Stimulated activated naive B cell treated with anti-CD40 and anti-IgM and Interleukin-4, amounts not matched to agents 10 μg/mL and 1 μg/mL and 100 μg/mL, for 72 hours (primary cell): ENCODE measurements around the gene PRR7.

Experiments used
- ATAC-seq, 2 donors: fragments of 150-1000 bp; cut with Tn5 transposase; replicated peaks; 2 replicates each; pipeline ENCODE4 v1.10.0; 2021; ENCODE audit warnings: moderate library complexity in 1 of 2
- DNase-seq: peaks from one replicate; pipeline ENCODE4 v3.0.0; 2021
- H3K27ac Mint-ChIP-seq: one replicate; pipeline ENCODE4 v1.8.0; 2022; ENCODE audit warnings: mild to moderate bottlenecking, mixed read lengths
- H3K27me3 Mint-ChIP-seq, 2 donors: one replicate each; pipeline ENCODE4 v1.8.0; 2022; ENCODE audit warnings: mixed read lengths in 2 of 2
- H3K36me3 Mint-ChIP-seq, 2 donors: one replicate each; pipeline ENCODE4 v1.8.0; 2022; ENCODE audit warnings: mixed read lengths in 2 of 2, mild to moderate bottlenecking in 1 of 2
- H3K4me1 Mint-ChIP-seq, 2 donors: one replicate each; pipeline ENCODE4 v1.8.0; 2022; ENCODE audit warnings: mixed read lengths in 2 of 2, mild to moderate bottlenecking in 1 of 2
- H3K4me3 Mint-ChIP-seq, 2 donors: one replicate each; pipeline ENCODE4 v1.8.0; 2022; ENCODE audit warnings: mild to moderate bottlenecking in 2 of 2, mixed read lengths in 2 of 2, moderate library complexity in 1 of 2
- H3K9me3 Mint-ChIP-seq, 2 donors: one replicate each; pipeline ENCODE4 v1.8.0; 2022; ENCODE audit warnings: mixed read lengths in 2 of 2, mild to moderate bottlenecking in 1 of 2

Gene PRR7

GRCh38 chr5:177447611-177448243 lies 1.1 kb downstream of the PRR7 start:
- Mint-ChIP-seq H3K9me3 (no peaks in the 10 kb centered on the region), H3K27me3 (no peaks in the 10 kb centered on the region), H3K4me1 (peaks cover 41 to 71% of the 10 kb centered on the region in 2 donors), H3K27ac (peak overlapping the region; percentile 91), H3K4me3 (peak overlapping the region; percentile 77 to 82), H3K36me3 (peaks cover 9% of the 10 kb centered on the region in 2 donors)
- no peak for DNase-seq
- ATAC-seq = peak; percentile 8 to 20

- Mint-ChIP-seq H3K9me3 (no peaks in the 10 kb centered on the region), H3K27me3 (no peaks in the 10 kb centered on the region), H3K4me3 (peak overlapping the region; percentile 77 to 82), H3K36me3 (peaks cover 7 to 9% of the 10 kb centered on the region in 2 donors), H3K4me1 (peaks cover 46 to 77% of the 10 kb centered on the region in 2 donors), H3K27ac (peak overlapping the region; percentile 91)
- DNase-seq = no peak
- ATAC-seq = no peak
Measured at GRCh38 chr5:177448244-177448950, 1.8 kb downstream of the PRR7 start.

GRCh38 chr5:177449140-177450061 lies 2.8 kb downstream of the PRR7 start:
- Mint-ChIP-seq H3K4me3 (no peak overlapping the region), H3K4me1 (peaks cover 48 to 78% of the 10 kb centered on the region in 2 donors), H3K36me3 (peaks cover 6 to 7% of the 10 kb centered on the region in 2 donors), H3K27me3 (no peaks in the 10 kb centered on the region), H3K9me3 (no peaks in the 10 kb centered on the region), H3K27ac (no peak overlapping the region)
- no peak for ATAC-seq
- DNase-seq = no peak

GRCh38 chr5:177450667-177451424 lies 4.2 kb downstream of the PRR7 start:
- no peak for ATAC-seq
- peak overlapping the region; percentile 76 for H3K27ac Mint-ChIP-seq
- DNase-seq = no peak
- peaks cover 37 to 63% of the 10 kb centered on the region in 2 donors for H3K4me1 Mint-ChIP-seq
- H3K36me3 Mint-ChIP-seq = peaks cover 6 to 7% of the 10 kb centered on the region in 2 donors
- no peaks in the 10 kb centered on the region for H3K27me3 Mint-ChIP-seq
- H3K4me3 Mint-ChIP-seq = no peak overlapping the region
- no peaks in the 10 kb centered on the region for H3K9me3 Mint-ChIP-seq

- ATAC-seq (no peak), DNase-seq (no peak)
- Mint-ChIP-seq H3K4me1 (peaks cover 33 to 70% of the 10 kb centered on the region in 2 donors), H3K27me3 (no peaks in the 10 kb centered on the region), H3K4me3 (peak overlapping the region; percentile 83 to 94), H3K36me3 (peaks cover 6 to 9% of the 10 kb centered on the region in 2 donors), H3K27ac (peak overlapping the region; percentile 95), H3K9me3 (no peaks in the 10 kb centered on the region)
Measured at GRCh38 chr5:177452688-177453638, 6.3 kb downstream of the PRR7 start.

GRCh38 chr5:177453852-177454396 lies 7.3 kb downstream of the PRR7 start:
- H3K4me3 Mint-ChIP-seq = peak overlapping the region; percentile 83 to 94
- peaks cover 25 to 61% of the 10 kb centered on the region in 2 donors for H3K4me1 Mint-ChIP-seq
- DNase-seq = no peak
- H3K27ac Mint-ChIP-seq = peak overlapping the region; percentile 95
- H3K9me3 Mint-ChIP-seq = no peaks in the 10 kb centered on the region
- peak; percentile 15 to 19 for ATAC-seq
- peaks cover 6 to 9% of the 10 kb centered on the region in 2 donors for H3K36me3 Mint-ChIP-seq
- no peaks in the 10 kb centered on the region for H3K27me3 Mint-ChIP-seq

- peaks cover 6 to 9% of the 10 kb centered on the region in 2 donors for H3K36me3 Mint-ChIP-seq
- H3K27me3 Mint-ChIP-seq = no peaks in the 10 kb centered on the region
- peak overlapping the region; percentile 83 to 86 for H3K4me3 Mint-ChIP-seq
- peaks cover 22 to 55% of the 10 kb centered on the region in 2 donors for H3K4me1 Mint-ChIP-seq
- DNase-seq (peak; percentile 93), ATAC-seq (peak; percentile 62 to 64)
- H3K9me3 Mint-ChIP-seq = no peaks in the 10 kb centered on the region
- H3K27ac Mint-ChIP-seq = peak overlapping the region; percentile 79
Measured at GRCh38 chr5:177454397-177455035, 7.9 kb downstream of the PRR7 start.

GRCh38 chr5:177455036-177455660 lies 8.5 kb downstream of the PRR7 start:
- Mint-ChIP-seq H3K27me3 (no peaks in the 10 kb centered on the region), H3K27ac (peak overlapping the region; percentile 79), H3K4me1 (peaks cover 22 to 51% of the 10 kb centered on the region in 2 donors), H3K9me3 (no peaks in the 10 kb centered on the region), H3K4me3 (peak overlapping the region; percentile 83 to 86), H3K36me3 (peaks cover 6 to 9% of the 10 kb centered on the region in 2 donors)
- peak; percentile 94 for DNase-seq
- ATAC-seq = peak; percentile 65 to 69

GRCh38 chr5:177455661-177456590 lies 9.3 kb downstream of the PRR7 start:
- Mint-ChIP-seq H3K9me3 (no peaks in the 10 kb centered on the region), H3K4me3 (peak overlapping the region; percentile 83 to 86), H3K4me1 (peaks cover 19 to 44% of the 10 kb centered on the region in 2 donors), H3K27ac (peak overlapping the region; percentile 82), H3K27me3 (no peaks in the 10 kb centered on the region), H3K36me3 (peaks cover under 1 to 3% of the 10 kb centered on the region in 2 donors)
- ATAC-seq (peak; percentile 44 to 50), DNase-seq (peak; percentile 83)

GRCh38 chr5:177456591-177456964 lies 10.0 kb downstream of the PRR7 start:
- H3K4me1 Mint-ChIP-seq = peaks cover 22 to 45% of the 10 kb centered on the region in 2 donors
- no peak overlapping the region for H3K27ac Mint-ChIP-seq
- H3K36me3 Mint-ChIP-seq = peaks cover 0 to 1% of the 10 kb centered on the region in 2 donors
- ATAC-seq = no peak
- no peak for DNase-seq
- peaks cover 4% of the 10 kb centered on the region in 2 donors for H3K27me3 Mint-ChIP-seq
- no peaks in the 10 kb centered on the region for H3K9me3 Mint-ChIP-seq
- H3K4me3 Mint-ChIP-seq = peak overlapping the region; percentile 83 to 86
